ENCODE results near the gene MOSPD2.

Gene MOSPD2

DNA sequence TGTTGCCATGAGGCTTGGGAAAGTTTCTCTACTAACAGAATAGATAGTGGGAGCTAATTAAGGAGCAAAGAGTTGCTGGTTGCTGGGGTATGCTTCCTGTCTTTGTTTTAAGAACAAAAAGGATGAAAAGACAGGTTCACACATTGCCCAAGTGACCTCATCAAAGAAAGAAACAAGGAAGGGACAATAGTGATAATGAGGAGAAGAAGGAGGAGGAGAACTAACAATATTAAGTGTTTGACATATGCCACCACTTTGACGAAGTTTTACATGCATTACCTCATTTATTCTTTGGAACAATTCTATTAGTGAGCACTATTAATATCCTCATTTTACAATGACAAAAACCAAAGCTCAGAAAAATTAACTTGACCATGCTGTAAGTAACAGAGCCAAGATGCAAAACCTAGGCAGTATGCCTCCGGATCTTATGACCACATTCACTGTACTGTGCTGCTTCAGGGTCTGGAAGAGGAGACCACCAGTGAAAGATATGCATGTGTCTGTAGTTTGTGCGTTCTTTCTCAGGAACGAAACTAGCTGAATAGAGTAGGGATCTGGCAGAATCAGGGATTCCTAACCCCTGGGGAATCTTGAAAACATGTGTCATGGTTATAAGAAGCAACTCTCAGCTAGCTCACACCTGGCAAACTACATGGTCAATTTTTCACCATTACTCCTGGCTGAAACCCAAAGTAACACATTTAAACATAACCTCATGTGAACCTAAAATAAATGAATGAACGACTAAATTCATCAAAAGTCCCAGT lies 83.8 kb downstream of the MOSPD2 start:
- DNase-seq (ENCODE audit: low read depth), result no peak
- TF ChIP-seq CTCF (conservative IDR thresholded peaks at IDR 0.05; ENCODE audit: low read depth, low read length), result no peak
- no peak overlapping the region for H3K4me3 ChIP-seq (ENCODE audit: low read length)

GRCh38 chrX:14963447-14964236 lies 90.4 kb downstream of the MOSPD2 start:
- H3K4me3 ChIP-seq (ENCODE audit: low read length), result no peak overlapping the region
- TF ChIP-seq CTCF (conservative IDR thresholded peaks at IDR 0.05; ENCODE audit: low read depth, low read length), result no peak
- DNase-seq (ENCODE audit: low read depth), result no peak

DNA sequence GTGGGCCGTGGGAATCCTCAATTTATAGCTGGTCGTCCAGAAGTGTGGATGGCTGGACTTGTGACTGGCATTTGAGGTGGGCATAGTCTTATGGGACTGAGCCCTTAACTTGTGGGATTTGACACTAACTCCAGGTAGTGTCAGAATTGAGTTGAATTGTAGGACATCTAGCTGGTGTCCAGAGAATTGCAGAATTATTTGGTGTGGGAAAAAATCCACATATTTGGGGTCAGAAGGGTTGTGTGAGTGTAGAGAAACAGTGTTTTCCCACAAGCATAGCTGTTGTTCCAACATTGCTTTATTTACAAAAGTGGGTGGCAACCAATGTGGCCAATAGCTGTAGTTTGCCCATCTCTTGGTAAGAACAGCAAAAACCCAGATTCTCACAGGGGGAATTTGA lies 91.3 kb downstream of the MOSPD2 start:
- H3K4me3 ChIP-seq (ENCODE audit: low read length), result no peak overlapping the region
- DNase-seq (ENCODE audit: low read depth), result no peak
- no peak for TF ChIP-seq CTCF (conservative IDR thresholded peaks at IDR 0.05; ENCODE audit: low read depth, low read length)
